Natural killer cell treated with Interleukin-12 subunit alpha and Interleukin-12 subunit beta and Interleukin-15 and Interleukin-18, amount 100 ng/mL, for 72 hours (primary cell): ENCODE measurements around the gene FAM13A. TPM values are rescaled to one million over a fixed set of nuclear protein-coding genes. Genes with fewer than 3 reads are reported as not detected.
"Not testable (repeated sequence)": the region's sequence is repeated elsewhere in the genome, so short reads cannot be mapped to it uniquely, and the experiment has no call there.

Experiments used
- ATAC-seq, 2 donors: fragments of 150-1000 bp; cut with Tn5 transposase in 1 of 2; sonication (Bioruptor Pico), chemical (Tn5 transposase) in 1 of 2; 2 replicates each; pipeline ENCODE4 v1.10.0; 2021
- DNase-seq: peaks from one replicate; pipeline ENCODE4 v3.0.0; 2022; ENCODE audit warnings: low spot score
- H3K27ac Mint-ChIP-seq, 2 donors: 1 replicate in 1 of 2; 2 replicates in 1 of 2; pipeline ENCODE4 v1.8.0; 2022; ENCODE audit warnings: mixed read lengths in 2 of 2, mild to moderate bottlenecking in 1 of 2, moderate library complexity in 1 of 2
- H3K27me3 Mint-ChIP-seq, 2 donors: 1 replicate in 1 of 2; 2 replicates in 1 of 2; pipeline ENCODE4 v1.8.0; 2022; ENCODE audit warnings: mixed read lengths in 2 of 2
- H3K36me3 Mint-ChIP-seq: one replicate; pipeline ENCODE4 v1.8.0; 2022; ENCODE audit warnings: mixed read lengths
- H3K4me1 Mint-ChIP-seq, 2 donors: 1 replicate in 1 of 2; 2 replicates in 1 of 2; pipeline ENCODE4 v1.8.0; 2022; ENCODE audit warnings: low read depth in 2 of 2, mixed read lengths in 2 of 2, mild to moderate bottlenecking in 1 of 2
- H3K4me3 Mint-ChIP-seq: one replicate; pipeline ENCODE4 v1.8.0; 2022; ENCODE audit warnings: mixed read lengths
- H3K9me3 Mint-ChIP-seq: 2 replicates; pipeline ENCODE4 v1.8.0; 2022; ENCODE audit warnings: mixed read lengths
- total RNA-seq, 2 donors: library from RNA; stranded (reverse); gene quantifications; one replicate each; pipeline ENCODE4 v1.2.3, GENCODE V29; 2022

Gene FAM13A
- total RNA-seq, 2 donors from 2014 or later = 0.73 to 2.1 TPM

DNA sequence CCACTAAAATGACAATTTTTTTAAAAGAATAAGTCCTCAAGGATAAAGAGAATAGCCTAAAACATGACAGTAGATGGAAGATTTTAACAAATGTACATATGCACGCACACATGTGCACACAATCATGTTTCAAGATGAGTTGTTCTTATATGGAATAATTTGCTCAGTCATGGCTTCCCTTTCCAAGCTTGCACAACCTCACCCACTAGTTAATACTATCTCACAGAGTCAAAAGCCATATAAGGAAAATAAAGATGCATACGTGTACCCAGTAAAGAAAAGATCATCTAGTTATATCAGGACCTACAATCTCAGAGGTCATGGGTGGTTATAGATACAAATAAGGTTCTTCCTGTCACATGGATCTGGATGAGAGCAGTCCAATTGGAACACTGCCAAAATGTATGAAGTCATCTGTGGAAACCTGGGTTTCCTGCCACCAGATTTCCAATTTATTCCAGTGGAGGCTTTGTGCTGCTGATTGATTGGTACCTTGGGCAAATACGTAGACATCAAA, 56.1 kb downstream of the FAM13A start:
- DNase-seq = no peak
- H3K36me3 Mint-ChIP-seq = no peaks in the 10 kb centered on the region
- no peak overlapping the region for H3K27ac Mint-ChIP-seq
- H3K4me1 Mint-ChIP-seq = no peaks in the 10 kb centered on the region
- ATAC-seq = peak in 1 of 2 donors; percentile 83
- no peaks in the 10 kb centered on the region for H3K9me3 Mint-ChIP-seq
- no peak overlapping the region for H3K4me3 Mint-ChIP-seq
- H3K27me3 Mint-ChIP-seq = peaks cover 0 to 2% of the 10 kb centered on the region in 2 donors

GRCh38 chr4:89000382-89000781, 56.6 kb downstream of the FAM13A start:
- Mint-ChIP-seq H3K9me3 (no peaks in the 10 kb centered on the region), H3K4me1 (no peaks in the 10 kb centered on the region), H3K36me3 (no peaks in the 10 kb centered on the region), H3K27ac (no peak overlapping the region), H3K4me3 (no peak overlapping the region), H3K27me3 (peaks cover 0 to 5% of the 10 kb centered on the region in 2 donors)
- ATAC-seq = no peak
- DNase-seq = no peak

DNA sequence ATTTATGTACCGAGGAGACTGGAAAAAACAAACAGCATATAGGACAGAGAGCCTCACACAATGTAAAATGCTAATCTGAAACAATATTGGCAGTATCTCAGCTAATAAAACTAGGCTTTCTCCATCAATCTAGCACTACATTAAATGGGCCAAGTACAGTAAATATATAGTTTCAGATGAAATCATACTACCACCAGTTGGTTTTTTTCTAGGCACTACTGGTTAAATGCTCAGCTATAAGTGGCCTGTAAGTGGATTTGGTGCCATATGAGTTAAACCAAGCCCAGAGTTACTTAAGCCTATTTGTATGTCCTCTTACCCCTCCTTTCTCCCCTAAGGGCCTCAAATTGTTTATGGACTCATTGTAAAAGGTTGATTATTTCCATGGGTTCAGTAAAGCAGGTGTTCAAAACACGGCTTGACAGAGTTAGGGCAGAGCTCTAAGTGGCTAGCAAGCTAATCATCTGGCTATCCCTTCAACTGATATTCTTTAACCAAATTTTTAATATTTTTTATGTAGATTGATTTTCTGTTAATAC, 57.5 kb downstream of the FAM13A start:
- H3K27me3 Mint-ChIP-seq = peaks cover 0 to 5% of the 10 kb centered on the region in 2 donors
- no peaks in the 10 kb centered on the region for H3K4me1 Mint-ChIP-seq
- H3K36me3 Mint-ChIP-seq = no peaks in the 10 kb centered on the region
- no peak for ATAC-seq
- H3K4me3 Mint-ChIP-seq = no peak overlapping the region
- H3K27ac Mint-ChIP-seq = no peak overlapping the region
- DNase-seq = no peak
- no peaks in the 10 kb centered on the region for H3K9me3 Mint-ChIP-seq

DNA sequence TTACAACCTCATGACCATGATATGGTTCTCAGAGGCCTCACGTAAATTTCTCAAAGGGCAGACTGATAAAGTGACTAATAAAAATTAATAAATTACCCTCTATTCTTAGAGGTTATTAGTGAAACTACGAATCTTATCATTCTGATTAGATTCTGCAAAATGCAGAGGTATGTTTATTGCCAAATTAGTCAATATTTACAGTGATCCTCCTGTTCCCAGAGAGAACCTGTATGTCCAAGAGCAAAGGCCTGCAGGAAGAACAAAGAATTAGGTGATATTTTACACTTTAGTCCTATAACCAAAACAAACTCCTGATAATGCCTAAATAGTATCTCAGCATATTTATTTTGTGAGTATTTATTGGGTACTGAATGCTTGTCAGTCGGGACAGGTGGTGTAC, 58.1 kb downstream of the FAM13A start:
- H3K27me3 Mint-ChIP-seq = peaks cover 0 to 5% of the 10 kb centered on the region in 2 donors
- H3K4me1 Mint-ChIP-seq = no peaks in the 10 kb centered on the region
- no peak for DNase-seq
- H3K4me3 Mint-ChIP-seq = no peak overlapping the region
- no peaks in the 10 kb centered on the region for H3K36me3 Mint-ChIP-seq
- ATAC-seq = no peak
- no peak overlapping the region for H3K27ac Mint-ChIP-seq
- H3K9me3 Mint-ChIP-seq = no peaks in the 10 kb centered on the region

DNA sequence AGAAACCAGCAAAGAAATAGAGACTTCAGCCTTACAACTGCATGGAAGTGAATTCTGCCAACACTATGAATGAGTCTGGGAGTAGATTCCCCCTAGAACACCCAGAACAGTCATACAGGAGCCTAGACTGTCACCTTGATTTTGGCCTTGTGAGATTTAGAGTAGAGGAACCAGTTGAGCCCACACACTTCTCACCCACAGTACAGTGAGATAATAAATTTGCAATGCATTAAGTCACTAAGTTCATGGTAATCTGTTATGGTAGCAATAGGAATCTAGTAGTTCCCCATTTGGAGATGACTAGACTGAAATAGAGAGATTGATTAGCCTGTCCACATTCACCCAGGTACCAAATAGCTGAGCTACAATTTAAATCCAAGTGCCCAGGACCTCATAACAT, 59.0 kb downstream of the FAM13A start:
- Mint-ChIP-seq H3K4me1 (no peaks in the 10 kb centered on the region), H3K27ac (no peak overlapping the region), H3K27me3 (peaks cover 0 to 12% of the 10 kb centered on the region in 2 donors), H3K36me3 (no peaks in the 10 kb centered on the region), H3K9me3 (no peaks in the 10 kb centered on the region), H3K4me3 (no peak overlapping the region)
- no peak for DNase-seq
- no peak for ATAC-seq

DNA sequence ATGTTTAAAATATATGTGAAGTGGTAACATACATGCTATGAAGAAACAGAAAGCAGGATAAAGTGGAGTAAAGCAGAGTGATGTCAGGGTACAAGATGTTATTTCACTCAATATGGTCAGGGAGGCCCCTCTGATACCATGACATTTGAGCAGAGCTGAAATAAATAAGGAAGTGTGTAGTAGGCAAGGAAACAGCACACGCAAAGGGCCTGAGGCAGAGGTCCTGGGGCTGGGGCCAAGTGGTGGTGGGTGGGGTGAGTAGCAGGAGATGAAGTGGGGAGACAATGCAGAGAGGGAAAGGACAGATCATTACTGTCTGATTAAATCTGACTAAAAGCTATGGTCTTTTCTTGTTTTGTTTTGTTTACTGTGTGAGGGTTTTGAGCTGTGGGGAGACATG, 61.1 kb downstream of the FAM13A start:
- H3K27ac Mint-ChIP-seq = no peak overlapping the region
- H3K36me3 Mint-ChIP-seq = no peaks in the 10 kb centered on the region
- ATAC-seq (no peak), DNase-seq (no peak)
- H3K4me1 Mint-ChIP-seq = no peaks in the 10 kb centered on the region
- H3K27me3 Mint-ChIP-seq = peaks cover 0 to 12% of the 10 kb centered on the region in 2 donors
- no peak overlapping the region for H3K4me3 Mint-ChIP-seq
- no peaks in the 10 kb centered on the region for H3K9me3 Mint-ChIP-seq

DNA sequence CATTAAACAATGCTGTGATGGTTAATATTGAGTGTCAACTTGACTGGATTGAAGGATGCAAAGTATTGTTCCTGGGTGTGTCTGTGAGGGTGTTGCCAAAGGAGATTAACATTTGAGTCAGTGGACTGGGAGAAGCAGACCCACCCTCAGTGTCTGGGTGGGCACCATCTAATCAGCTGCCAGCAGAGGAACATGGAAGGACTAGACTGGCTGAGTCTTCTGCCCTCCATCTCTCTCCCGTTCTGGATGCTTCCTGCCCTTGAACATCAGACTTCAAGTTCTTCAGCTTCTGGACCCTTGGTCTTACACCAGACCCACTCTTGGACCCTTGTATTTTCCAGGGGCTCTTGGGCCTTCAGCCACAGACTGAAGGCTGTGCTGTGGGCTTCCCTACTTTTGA, 61.7 kb downstream of the FAM13A start:
- DNase-seq, H3K27ac Mint-ChIP-seq, H3K36me3 Mint-ChIP-seq, H3K9me3 Mint-ChIP-seq, ATAC-seq, H3K4me1 Mint-ChIP-seq, H3K4me3 Mint-ChIP-seq: not testable (repeated sequence)
- peaks cover 0 to 12% of the 10 kb centered on the region in 2 donors for H3K27me3 Mint-ChIP-seq

DNA sequence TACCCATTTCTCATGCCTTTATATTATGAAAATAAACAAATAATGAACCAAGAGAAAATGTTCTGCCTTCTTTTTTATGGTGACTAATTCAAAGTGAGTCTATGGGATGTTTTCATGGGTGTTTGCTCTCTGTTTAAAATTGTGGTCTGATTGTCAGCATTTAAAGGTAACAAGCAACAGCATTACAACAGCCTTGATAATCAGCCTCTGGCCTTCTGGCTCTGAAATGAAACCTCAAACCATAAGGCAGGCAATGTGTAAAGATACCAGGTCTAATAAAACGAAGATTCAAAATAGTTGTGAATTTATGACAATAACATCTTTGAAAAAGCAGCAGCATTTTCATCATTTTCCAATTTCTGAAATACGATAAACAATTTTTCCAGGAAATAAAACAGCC, 63.7 kb downstream of the FAM13A start:
- Mint-ChIP-seq H3K36me3 (no peaks in the 10 kb centered on the region), H3K4me3 (no peak overlapping the region), H3K9me3 (no peaks in the 10 kb centered on the region), H3K27me3 (peaks cover 0 to 12% of the 10 kb centered on the region in 2 donors), H3K4me1 (no peaks in the 10 kb centered on the region), H3K27ac (no peak overlapping the region)
- DNase-seq (no peak), ATAC-seq (no peak)

GRCh38 chr4:88991746-88992145, 65.2 kb downstream of the FAM13A start:
- Mint-ChIP-seq H3K4me1 (no peaks in the 10 kb centered on the region), H3K4me3 (no peak overlapping the region), H3K36me3 (no peaks in the 10 kb centered on the region), H3K9me3 (no peaks in the 10 kb centered on the region), H3K27ac (no peak overlapping the region), H3K27me3 (peaks cover 0 to 12% of the 10 kb centered on the region in 2 donors)
- no peak for DNase-seq
- ATAC-seq = peak in 1 of 2 donors; percentile 41

DNA sequence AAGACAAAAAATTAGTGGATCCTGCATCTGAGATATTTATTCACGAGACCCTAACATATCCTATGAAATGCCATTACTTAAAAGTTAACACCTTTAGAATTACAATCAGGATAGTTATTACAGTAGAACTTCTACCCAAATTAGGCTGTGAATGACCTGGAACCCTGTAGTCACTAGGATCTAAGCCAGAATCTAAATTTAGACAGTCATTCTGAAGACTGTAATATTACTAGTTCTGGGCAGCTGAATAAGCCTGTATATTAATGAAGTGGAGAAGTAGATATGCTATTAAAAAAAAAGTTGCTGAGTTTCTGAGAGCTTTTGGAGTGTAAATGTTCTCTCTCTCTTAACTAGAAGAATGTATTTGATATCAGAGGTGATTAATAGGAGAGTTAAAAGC, 67.0 kb downstream of the FAM13A start:
- Mint-ChIP-seq H3K9me3 (no peaks in the 10 kb centered on the region), H3K27me3 (peaks cover 0 to 11% of the 10 kb centered on the region in 2 donors), H3K4me3 (no peak overlapping the region), H3K4me1 (no peaks in the 10 kb centered on the region), H3K36me3 (no peaks in the 10 kb centered on the region), H3K27ac (no peak overlapping the region)
- DNase-seq = no peak
- ATAC-seq = no peak

- ATAC-seq = no peak
- H3K4me3 Mint-ChIP-seq = no peak overlapping the region
- peaks cover 0 to 23% of the 10 kb centered on the region in 2 donors for H3K27me3 Mint-ChIP-seq
- H3K4me1 Mint-ChIP-seq = no peaks in the 10 kb centered on the region
- no peaks in the 10 kb centered on the region for H3K36me3 Mint-ChIP-seq
- H3K9me3 Mint-ChIP-seq = no peaks in the 10 kb centered on the region
- no peak for DNase-seq
- H3K27ac Mint-ChIP-seq = no peak overlapping the region
Measured at GRCh38 chr4:88985088-88985773, 71.8 kb downstream of the FAM13A start.

- Mint-ChIP-seq H3K27me3 (peaks cover 0 to 23% of the 10 kb centered on the region in 2 donors), H3K9me3 (no peaks in the 10 kb centered on the region), H3K4me3 (no peak overlapping the region), H3K36me3 (no peaks in the 10 kb centered on the region), H3K27ac (no peak overlapping the region), H3K4me1 (no peaks in the 10 kb centered on the region)
- DNase-seq = no peak
- no peak for ATAC-seq
Measured at GRCh38 chr4:88982757-88983156, 74.2 kb downstream of the FAM13A start.

DNA sequence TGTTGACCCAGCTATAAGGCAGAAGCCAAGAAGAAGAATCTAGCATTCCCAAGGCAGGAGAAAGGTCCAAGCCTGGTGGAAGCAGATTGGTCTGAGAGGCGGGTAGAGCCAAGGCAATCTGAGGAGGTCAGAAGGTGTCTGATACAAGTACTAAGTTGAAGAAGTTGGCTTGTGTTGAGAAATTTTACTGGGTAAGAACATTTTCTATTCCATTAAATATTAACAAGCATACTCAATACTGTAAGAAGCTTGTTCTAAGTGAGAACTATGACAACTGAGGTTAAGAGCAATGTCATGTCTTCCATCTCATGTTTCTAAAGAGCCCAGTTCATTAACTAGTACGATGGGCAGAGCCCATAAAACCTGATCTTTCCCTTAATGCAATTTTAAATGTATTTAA, 75.0 kb downstream of the FAM13A start:
- no peaks in the 10 kb centered on the region for H3K9me3 Mint-ChIP-seq
- H3K27me3 Mint-ChIP-seq = peaks cover 0 to 23% of the 10 kb centered on the region in 2 donors
- H3K27ac Mint-ChIP-seq = no peak overlapping the region
- no peaks in the 10 kb centered on the region for H3K36me3 Mint-ChIP-seq
- H3K4me3 Mint-ChIP-seq = no peak overlapping the region
- no peak for DNase-seq
- H3K4me1 Mint-ChIP-seq = no peaks in the 10 kb centered on the region
- ATAC-seq = no peak

- H3K4me3 Mint-ChIP-seq = no peak overlapping the region
- no peaks in the 10 kb centered on the region for H3K4me1 Mint-ChIP-seq
- DNase-seq (no peak), ATAC-seq (no peak)
- H3K27ac Mint-ChIP-seq = no peak overlapping the region
- H3K36me3 Mint-ChIP-seq = no peaks in the 10 kb centered on the region
- no peaks in the 10 kb centered on the region for H3K9me3 Mint-ChIP-seq
- peaks cover 0 to 23% of the 10 kb centered on the region in 2 donors for H3K27me3 Mint-ChIP-seq
Measured at GRCh38 chr4:88981556-88981955, 75.4 kb downstream of the FAM13A start.
